CD14-positive monocyte (primary cell): Measurements from ENCODE around the gene CRISP1. TPM values are rescaled to one million over a fixed set of nuclear protein-coding genes. Genes with fewer than 3 reads are reported as not detected.

Source experiments
- DNase-seq, 3 donors: peaks; one replicate each; pipeline ENCODE4 v3.0.0-alpha.2; 2011 to 2022
- H2AFZ ChIP-seq: 2 replicates; pipeline ENCODE4 v1.6.0; 2012; ENCODE audit warnings: mild to moderate bottlenecking, low read depth, low read length, inconsistent platforms; ENCODE audit not compliant: insufficient read depth, poor library complexity, severe bottlenecking
- H3K27ac ChIP-seq, 2 donors: 1 replicate in 1 of 2; 2 replicates in 1 of 2; pipeline ENCODE4 v1.5.1; 2012 to 2013; ENCODE audit warnings: low read length in 2 of 2, control low read depth in 1 of 2, inconsistent platforms in 1 of 2, low read depth in 1 of 2, mild to moderate bottlenecking in 1 of 2
- H3K27me3 ChIP-seq, 2 donors: one replicate each; pipeline versions ENCODE4 v1.6.0 to v1.6.1; 2011 to 2013; ENCODE audit warnings: low read length in 2 of 2; ENCODE audit not compliant: control insufficient read depth in 2 of 2, insufficient read depth in 2 of 2
- H3K36me3 ChIP-seq, 2 donors: replicated peaks in 1 of 2; 1 replicate in 1 of 2; 2 replicates in 1 of 2; pipeline versions ENCODE4 v1.5.1 to v1.6.1; 2012 to 2013; ENCODE audit warnings: low read length in 2 of 2, control low read depth in 1 of 2, inconsistent platforms in 1 of 2, mild to moderate bottlenecking in 1 of 2; ENCODE audit not compliant: insufficient read depth in 2 of 2, control insufficient read depth in 1 of 2
- H3K4me1 ChIP-seq, 2 donors: 1 replicate in 1 of 2; 2 replicates in 1 of 2; pipeline versions ENCODE4 v1.5.1 to v1.6.1; 2012 to 2013; ENCODE audit warnings: low read length in 2 of 2, control low read depth in 1 of 2, inconsistent platforms in 1 of 2, mild to moderate bottlenecking in 1 of 2, moderate library complexity in 1 of 2; ENCODE audit not compliant: insufficient read depth in 2 of 2, control insufficient read depth in 1 of 2
- H3K4me2 ChIP-seq: replicated peaks from 2 replicates; pipeline ENCODE3; 2012; ENCODE audit warnings: low read length, moderate library complexity, mild to moderate bottlenecking; ENCODE audit not compliant: poor library complexity, severe bottlenecking; ENCODE audit errors: extremely low read depth
- H3K4me3 ChIP-seq, 3 experiments: fragments of 200-600 bp in 1 of 3; sonication (generic) in 1 of 3; replicated peaks in 1 of 3; 1 replicate in 2 of 3; 2 replicates in 1 of 3; pipeline ENCODE4 v1.5.1; 2011 to 2013; ENCODE audit warnings: low read length in 3 of 3, mild to moderate bottlenecking in 3 of 3, control low read depth in 2 of 3, low read depth in 2 of 3, inconsistent platforms in 1 of 3, moderate library complexity in 1 of 3
- H3K79me2 ChIP-seq: 2 replicates; pipeline ENCODE4 v1.6.0; 2012; ENCODE audit warnings: mild to moderate bottlenecking, control low read depth, inconsistent platforms, low read length, moderate library complexity; ENCODE audit not compliant: insufficient read depth
- H3K9ac ChIP-seq: 2 replicates; pipeline ENCODE4 v1.6.0; 2017; ENCODE audit warnings: low read length, mild to moderate bottlenecking; ENCODE audit not compliant: insufficient read depth, poor library complexity, severe bottlenecking
- H3K9me3 ChIP-seq, 2 donors: replicated peaks in 1 of 2; 1 replicate in 1 of 2; 2 replicates in 1 of 2; pipeline versions ENCODE4 v1.5.1 to v1.6.1; 2012 to 2013; ENCODE audit warnings: low read length in 2 of 2, control low read depth in 1 of 2; ENCODE audit not compliant: control insufficient read depth in 1 of 2, insufficient read depth in 1 of 2
- H4K20me1 ChIP-seq: 2 replicates; pipeline ENCODE4 v1.6.0; 2012; ENCODE audit warnings: mild to moderate bottlenecking, low read length, control low read depth, moderate library complexity; ENCODE audit not compliant: insufficient read depth
- H3K27ac Mint-ChIP-seq, 7 donors: one replicate each; pipeline ENCODE4 v1.8.0; 2020; ENCODE audit warnings: mild to moderate bottlenecking in 7 of 7, mixed read lengths in 7 of 7, moderate library complexity in 6 of 7, inconsistent platforms in 2 of 7
- H3K27me3 Mint-ChIP-seq, 3 donors: one replicate each; pipeline ENCODE4 v1.8.0; 2021 to 2022; ENCODE audit warnings: low read depth in 3 of 3, mild to moderate bottlenecking in 3 of 3, mixed read lengths in 3 of 3, moderate library complexity in 3 of 3, inconsistent platforms in 1 of 3
- H3K36me3 Mint-ChIP-seq, 2 donors: one replicate each; pipeline ENCODE4 v1.8.0; 2020; ENCODE audit warnings: mixed read lengths in 2 of 2, inconsistent platforms in 1 of 2, mild to moderate bottlenecking in 1 of 2
- H3K4me1 Mint-ChIP-seq: one replicate; pipeline ENCODE4 v1.8.0; 2020; ENCODE audit warnings: mild to moderate bottlenecking, mixed read lengths
- H3K4me3 Mint-ChIP-seq, 2 donors: one replicate each; pipeline ENCODE4 v1.8.0; 2020; ENCODE audit warnings: mild to moderate bottlenecking in 2 of 2, mixed read lengths in 2 of 2, moderate library complexity in 1 of 2
- H3K9me3 Mint-ChIP-seq, 7 donors: one replicate each; pipeline ENCODE4 v1.8.0; 2020 to 2022; ENCODE audit warnings: mixed read lengths in 7 of 7, mild to moderate bottlenecking in 6 of 7, moderate library complexity in 6 of 7, inconsistent platforms in 2 of 7
- CTCF ChIP-seq: fragments of 200-600 bp; IDR thresholded peaks from one replicate; pipeline ENCODE4 v1.8.0; 2022; ENCODE audit warnings: antibody characterized with exemption, mild to moderate bottlenecking
- WGBS: methylation state at CpG from one replicate; pipeline ENCODE4 v1.1.5; 2013; ENCODE audit warnings: missing lambda C conversion rate; ENCODE audit not compliant: insufficient coverage; 5-methylcytosine and 5-hydroxymethylcytosine counted together
- intact Hi-C, 2 donors: fragments of 100-400 bp; cut with micrococcal nuclease; formaldehyde crosslinking; loops; one replicate each; pipeline versions ENCODE4 v1.15.0 to v1.15.1; 2023
- polyA plus RNA-seq, 3 donors: library from polyadenylated mRNA; depleted of rRNA in 1 of 3; unstranded in 2 of 3; stranded (reverse) in 1 of 3; fragments of 300-500 nt in 2 of 3; fragments of >200 nt in 1 of 3; fragmentation: Illumina TruSeq in 2 of 3; gene quantifications; 1 replicate in 2 of 3; 2 replicates in 1 of 3; pipeline ENCODE4 v1.2.3, GENCODE V29; 2012 to 2021

The CRISP1 gene
- polyA plus RNA-seq, 3 donors = not detected

GRCh38 chr6:49906526-49906925 lies 40.2 kb upstream of the CRISP1 start:
- no peak overlapping the region for H3K9ac ChIP-seq
- peaks cover 0 to 3% (median 0%) of the 10 kb centered on the region in 3 donors for H3K27me3 Mint-ChIP-seq
- no peaks in the 10 kb centered on the region for H3K9me3 ChIP-seq
- H3K36me3 ChIP-seq = no peaks in the 10 kb centered on the region
- H3K4me2 ChIP-seq = no peak overlapping the region
- H3K27ac Mint-ChIP-seq = no peak overlapping the region
- no peaks in the 10 kb centered on the region for H3K4me1 ChIP-seq
- DNase-seq = no peak
- no peaks in the 10 kb centered on the region for H3K79me2 ChIP-seq
- no peak for TF ChIP-seq CTCF
- 57% methylated on average over 1 of the region's 1 CpG for WGBS
- H3K4me3 ChIP-seq = no peak overlapping the region
- H3K9me3 Mint-ChIP-seq = peaks cover 0 to 1% (median 0%) of the 10 kb centered on the region in 7 donors
- H3K27me3 ChIP-seq = no peaks in the 10 kb centered on the region
- intact Hi-C loops = no loop called here
- H4K20me1 ChIP-seq = no peaks in the 10 kb centered on the region
- H3K4me3 Mint-ChIP-seq = no peak overlapping the region
- H3K4me1 Mint-ChIP-seq = no peaks in the 10 kb centered on the region
- H3K27ac ChIP-seq = no peak overlapping the region
- H3K36me3 Mint-ChIP-seq = no peaks in the 10 kb centered on the region
- H2AFZ ChIP-seq = no peak overlapping the region

GRCh38 chr6:49905296-49905695 lies 39.0 kb upstream of the CRISP1 start:
- intact Hi-C loops = no loop called here
- no peak for DNase-seq
- no peaks in the 10 kb centered on the region for H3K36me3 Mint-ChIP-seq
- H3K4me1 Mint-ChIP-seq = no peaks in the 10 kb centered on the region
- H3K9me3 Mint-ChIP-seq = peaks cover 0 to 1% (median 0%) of the 10 kb centered on the region in 7 donors
- no peak overlapping the region for H2AFZ ChIP-seq
- no peaks in the 10 kb centered on the region for H3K79me2 ChIP-seq
- no peaks in the 10 kb centered on the region for H4K20me1 ChIP-seq
- H3K27ac ChIP-seq = no peak overlapping the region
- peaks cover 0 to 2% (median 0%) of the 10 kb centered on the region in 3 donors for H3K27me3 Mint-ChIP-seq
- H3K4me3 Mint-ChIP-seq = no peak overlapping the region
- WGBS = no CpG with 5 or more reads among the region's 2 CpGs
- no peaks in the 10 kb centered on the region for H3K36me3 ChIP-seq
- H3K4me2 ChIP-seq = no peak overlapping the region
- no peaks in the 10 kb centered on the region for H3K27me3 ChIP-seq
- H3K9ac ChIP-seq = no peak overlapping the region
- no peaks in the 10 kb centered on the region for H3K9me3 ChIP-seq
- H3K4me3 ChIP-seq = no peak overlapping the region
- H3K4me1 ChIP-seq = no peaks in the 10 kb centered on the region
- TF ChIP-seq CTCF = no peak
- no peak overlapping the region for H3K27ac Mint-ChIP-seq
